GM18498 (cell line): ENCODE measurements around the gene SEC24B.

Experiments
- ATAC-seq: cut with Tn5 transposase; IDR thresholded peaks from one replicate; pipeline ENCODE4 v1.9.1; 2021; ENCODE audit warnings: mild to moderate bottlenecking, moderate library complexity; ENCODE audit not compliant: unreplicated experiment

SEC24B gene

GRCh38 chr4:109433205-109434006 lies at the start of gene SEC24B:
Gene SEC24B (plus strand): TSS chr4:109433815. CDS start chr4:109433870, 55 bp downstream.
- peak; percentile 95 for ATAC-seq

GRCh38 chr4:109383823-109384222 lies 49.8 kb upstream of the SEC24B start:
- ATAC-seq = no peak

- ATAC-seq = no peak
These were observed 48.4 kb upstream of the SEC24B start for GRCh38 chr4:109385260-109385659.

GRCh38 chr4:109389369-109390114 lies 44.1 kb upstream of the SEC24B start:
- ATAC-seq = peak; percentile 79

DNA sequence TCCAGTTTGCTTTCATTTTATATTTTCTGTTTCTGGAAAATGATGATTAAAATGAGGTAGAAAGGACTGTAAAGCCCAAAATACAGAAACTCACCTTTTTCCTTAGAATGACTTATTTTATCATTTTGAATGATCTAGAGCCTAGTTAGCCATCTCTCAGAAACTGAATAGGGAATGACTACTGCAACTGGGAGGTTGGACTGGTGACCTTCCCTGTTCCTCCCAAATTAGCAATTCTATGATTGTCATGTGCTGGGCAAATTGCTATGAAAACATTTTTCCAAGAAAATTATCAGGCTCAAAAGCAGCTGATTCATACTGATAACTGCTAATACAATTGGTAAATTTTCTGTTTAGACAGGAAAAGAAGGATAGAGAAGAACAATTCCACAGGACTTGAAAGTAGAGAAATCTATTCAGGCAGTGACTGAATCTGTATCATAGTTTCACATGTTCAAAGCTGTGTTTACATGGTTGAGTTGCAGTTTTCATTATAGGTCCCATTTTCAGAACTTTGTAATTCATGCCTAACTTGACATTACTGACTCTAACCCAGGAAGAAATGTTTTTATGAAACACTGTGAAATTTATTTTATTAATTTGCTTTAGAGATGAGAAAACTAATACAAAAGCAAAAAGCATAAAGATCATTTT lies 43.4 kb upstream of the SEC24B start:
- peak; percentile 54 for ATAC-seq

GRCh38 chr4:109395694-109396093 lies 37.9 kb upstream of the SEC24B start:
- no peak for ATAC-seq

DNA sequence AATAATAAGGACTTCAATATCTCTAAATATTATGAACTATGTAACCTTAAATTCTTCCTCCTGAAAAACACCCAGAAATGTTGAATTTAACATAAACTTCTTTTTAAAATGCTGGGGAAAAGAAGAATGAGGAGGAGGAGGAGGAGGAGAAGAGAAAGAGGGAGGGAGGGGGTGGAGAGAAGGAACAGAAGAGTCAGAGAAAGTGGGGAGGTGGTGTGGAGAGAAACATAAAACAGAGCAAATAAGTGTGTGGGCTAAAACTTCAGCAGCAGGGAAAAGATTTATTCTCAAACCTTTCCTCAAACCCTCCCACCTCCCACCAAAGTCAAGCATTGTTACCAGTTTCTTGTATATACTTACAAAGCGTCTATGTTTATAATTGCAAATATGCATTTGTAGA lies 34.7 kb upstream of the SEC24B start:
- no peak for ATAC-seq

DNA sequence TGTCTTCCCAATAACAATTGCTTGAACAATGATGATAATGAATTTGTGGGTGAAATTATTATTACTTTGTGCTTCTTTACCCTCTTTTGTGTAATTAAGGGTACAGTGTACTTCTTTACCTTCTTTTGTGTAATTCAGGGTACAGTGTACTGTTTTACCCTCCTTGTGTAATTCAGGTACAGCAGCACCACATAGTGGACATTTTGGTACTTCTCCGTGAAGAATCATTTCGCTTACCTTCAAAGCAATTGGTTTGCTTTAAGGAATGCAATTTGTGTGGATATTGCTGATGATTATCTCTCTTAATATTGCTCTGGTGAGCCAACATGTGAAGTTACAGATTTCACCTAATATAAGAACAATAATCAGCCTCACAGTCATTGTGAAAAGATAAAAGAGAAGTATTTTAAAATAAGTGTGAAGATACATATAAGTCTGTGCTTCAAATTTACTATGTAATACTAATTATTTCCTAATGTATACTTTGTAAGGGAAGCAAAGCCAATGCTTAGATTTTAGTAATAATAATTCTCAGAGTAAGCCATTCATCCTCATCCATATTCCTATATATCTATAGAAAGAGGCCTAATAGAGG lies 27.2 kb upstream of the SEC24B start:
- peak; percentile 83 for ATAC-seq

DNA sequence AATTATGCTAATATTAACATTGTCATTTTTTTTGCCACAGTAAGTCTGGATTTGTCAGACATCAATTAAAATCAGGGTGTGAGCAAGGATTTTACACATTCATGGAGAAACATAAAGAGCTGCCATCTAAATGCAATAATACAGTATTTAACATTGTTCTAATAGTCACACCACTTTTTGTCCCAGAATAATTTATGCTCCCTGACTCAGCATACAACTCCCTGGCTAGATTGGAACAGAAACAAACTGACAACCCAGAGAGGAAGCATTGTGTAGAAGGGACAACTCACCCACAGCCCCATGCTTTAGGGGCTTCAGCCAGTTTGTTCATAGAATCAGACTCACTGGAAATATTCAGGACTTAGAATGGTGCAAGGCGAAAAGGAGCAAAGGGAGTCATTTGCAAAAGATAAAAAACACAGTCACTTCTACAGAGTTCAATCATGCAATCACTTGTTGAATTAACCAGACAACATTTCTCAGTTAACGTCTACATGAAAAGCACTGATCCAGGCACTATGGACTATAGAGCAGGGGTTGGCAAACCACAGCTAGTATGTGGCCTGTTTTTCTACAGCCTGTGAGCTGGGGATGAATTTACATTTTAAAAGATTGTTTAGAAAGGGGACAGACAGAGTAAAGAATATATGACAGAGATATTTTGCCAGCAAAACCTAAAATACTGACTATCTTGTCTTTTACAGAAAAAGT lies 26.4 kb upstream of the SEC24B start:
- no peak for ATAC-seq

DNA sequence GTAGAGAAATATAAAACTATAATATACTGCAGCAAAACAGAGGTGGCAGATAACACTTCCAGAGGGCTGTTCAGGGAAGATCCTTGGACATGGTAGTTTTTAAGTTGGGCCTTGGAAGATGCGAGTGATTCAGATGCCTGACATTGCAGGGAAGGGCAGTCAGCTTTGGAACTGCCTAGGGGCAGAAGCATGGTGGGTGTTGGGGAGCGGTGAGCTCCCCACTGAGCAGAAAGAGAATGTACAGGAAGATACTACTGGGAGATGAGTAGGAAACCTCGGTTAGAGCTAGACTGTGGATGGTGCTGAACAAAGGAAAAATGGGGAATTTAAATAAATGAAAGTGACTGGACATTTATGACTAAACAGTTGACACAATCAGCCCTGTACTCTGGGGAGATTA lies 24.9 kb upstream of the SEC24B start:
- no peak for ATAC-seq

GRCh38 chr4:109410226-109410625 lies 23.4 kb upstream of the SEC24B start:
- ATAC-seq = no peak

- no peak for ATAC-seq
These were observed 22.8 kb upstream of the SEC24B start for GRCh38 chr4:109410776-109411175.

GRCh38 chr4:109411964-109412363 lies 21.7 kb upstream of the SEC24B start:
- ATAC-seq = no peak

DNA sequence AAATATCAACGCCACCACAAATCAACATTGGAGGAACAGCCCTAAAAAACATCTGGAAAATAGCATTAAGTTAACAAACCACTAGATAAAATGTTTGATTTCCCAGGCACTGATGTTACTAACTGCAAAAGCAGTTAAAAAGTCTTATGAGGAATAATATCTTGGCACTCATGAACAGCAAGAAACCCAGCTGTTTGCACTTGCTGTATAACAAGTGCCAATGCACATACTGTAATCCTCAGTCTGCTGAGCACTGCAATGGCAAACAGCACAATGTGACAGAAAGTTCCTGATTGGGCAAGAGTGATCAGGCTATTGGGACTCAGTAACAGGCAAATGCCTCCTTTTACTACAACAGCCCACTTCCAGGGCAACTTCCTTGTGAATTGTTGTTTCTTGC lies 20.8 kb upstream of the SEC24B start:
- ATAC-seq = no peak

DNA sequence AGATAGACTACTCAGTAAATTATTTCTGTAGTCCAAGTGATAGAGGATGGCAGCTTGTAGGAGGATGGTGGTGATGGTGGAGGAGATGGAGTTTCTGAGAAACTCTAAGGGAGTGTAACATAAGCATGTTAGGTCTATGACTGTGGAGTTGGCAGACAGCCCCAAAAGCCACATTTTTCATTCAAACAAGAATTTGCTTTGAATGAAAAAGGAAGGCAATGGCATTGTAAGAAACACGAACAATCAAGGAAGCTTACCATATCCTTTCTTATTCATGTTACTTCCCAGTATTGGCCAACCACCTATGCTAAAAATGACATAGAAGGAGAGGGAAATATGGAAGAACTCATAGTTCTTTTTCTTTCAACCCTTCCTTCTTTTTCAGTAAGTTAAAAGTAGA lies 18.7 kb upstream of the SEC24B start:
- ATAC-seq = no peak

- ATAC-seq = no peak
These were observed 15.0 kb upstream of the SEC24B start for GRCh38 chr4:109418588-109418987.

DNA sequence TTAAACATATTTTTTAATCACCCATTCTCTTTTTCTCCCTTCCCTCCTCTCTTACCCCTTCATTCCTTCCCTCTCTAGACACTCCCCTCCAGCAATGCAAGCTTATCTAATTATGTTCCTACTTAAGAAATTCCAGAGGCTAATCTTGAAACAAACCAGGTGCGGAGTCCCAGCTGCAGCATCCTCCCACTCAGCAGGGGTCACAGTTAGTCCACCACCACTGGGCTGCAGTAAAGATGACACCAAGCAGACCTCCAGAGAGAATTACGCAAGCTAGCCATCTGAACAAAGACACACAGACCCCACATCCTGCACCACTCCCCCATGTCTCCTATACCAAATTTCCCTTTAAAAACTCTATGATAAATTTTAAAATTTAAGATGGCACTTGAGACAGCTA lies 13.9 kb upstream of the SEC24B start:
- no peak for ATAC-seq

DNA sequence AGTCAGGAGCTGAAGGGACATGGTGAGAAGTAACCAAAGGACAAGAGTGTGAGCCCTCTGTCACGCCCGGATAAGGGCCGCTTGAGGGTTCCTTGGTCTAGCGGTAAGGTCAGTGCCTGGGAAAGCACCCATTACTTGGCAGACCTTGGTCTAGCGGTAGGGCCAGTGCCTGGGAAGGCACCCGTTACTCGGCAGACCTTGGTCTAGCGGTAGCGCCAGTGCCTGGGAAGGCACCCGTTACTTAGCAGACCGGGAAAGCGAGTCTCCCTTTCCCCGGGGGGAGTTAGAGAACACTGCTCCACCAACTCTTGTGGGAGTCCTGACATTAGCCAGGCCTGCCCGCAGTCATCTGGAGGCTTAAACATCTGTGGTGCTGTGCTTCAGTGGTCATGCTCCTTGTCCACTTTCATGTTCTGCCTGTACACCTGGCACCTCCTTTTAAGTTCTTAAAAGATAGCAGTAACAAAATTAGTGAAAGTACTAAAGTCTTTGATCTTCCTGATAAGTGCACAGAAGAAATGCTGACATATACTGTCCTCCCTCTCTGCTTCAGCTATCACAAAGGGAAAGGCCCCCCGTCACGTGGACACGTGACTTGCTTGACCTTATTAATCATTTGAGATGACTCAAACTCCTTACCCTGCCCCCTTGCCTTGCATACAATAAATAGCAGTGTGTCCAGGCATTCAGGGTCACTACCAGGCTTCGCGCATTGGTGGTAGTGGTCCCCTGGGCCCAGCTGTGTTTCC lies 9.3 kb upstream of the SEC24B start:
- no peak for ATAC-seq

DNA sequence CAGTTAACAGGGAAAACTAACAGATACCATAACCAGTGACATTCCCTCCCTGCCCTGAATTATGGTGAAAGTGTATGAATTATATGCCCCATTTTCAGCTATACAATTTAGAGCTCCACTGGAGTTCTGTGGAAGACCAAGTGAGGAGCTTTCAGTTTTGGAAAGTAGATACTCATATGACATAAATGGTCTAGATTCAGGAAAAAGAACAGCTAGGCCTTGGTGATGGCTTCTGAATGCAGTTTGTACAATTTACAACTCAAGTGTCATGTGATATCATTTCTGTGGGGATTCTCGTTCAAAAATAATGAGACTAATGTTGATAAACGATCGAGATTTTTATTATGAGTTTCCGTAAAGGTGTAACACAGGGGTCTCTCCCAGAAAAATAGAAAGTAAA lies 8.2 kb upstream of the SEC24B start:
- no peak for ATAC-seq

GRCh38 chr4:109429545-109429944 lies 4.1 kb upstream of the SEC24B start:
- ATAC-seq = no peak
